ENCODE data around the gene AP2B1. TPM values are rescaled to one million over a fixed set of nuclear protein-coding genes. Genes with fewer than 3 reads are reported as not detected.
A peak's percentile ranks its signal among the peaks of the same experiment; 100 is the strongest.

Gene AP2B1
- total and polyA plus RNA-seq, 9 of the 15 experiments (the other 6 are each of a cell fraction or from before 2014, with no cell fraction given), result 60.1 to 287 (median 105) TPM

DNA sequence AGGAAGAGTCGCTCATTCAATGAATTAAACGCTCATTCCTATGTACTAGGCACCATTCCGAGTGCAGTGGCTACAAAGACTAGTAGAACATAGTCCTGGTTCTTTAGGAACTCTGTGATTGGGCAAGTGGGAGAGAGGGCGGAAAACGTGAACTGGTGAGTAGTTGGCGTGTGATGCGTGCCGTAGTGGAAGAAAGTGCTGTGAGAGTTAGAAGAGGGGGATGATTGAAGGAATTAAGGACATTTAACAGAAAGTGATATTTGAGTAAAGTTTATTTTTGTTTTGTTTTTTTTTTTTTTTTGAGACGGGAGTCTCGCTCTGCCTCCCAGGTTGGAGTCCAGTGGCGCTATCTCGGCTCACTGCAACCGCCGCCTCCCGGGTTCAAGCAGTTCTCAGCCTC is 18.6 kb upstream of the AP2B1 start:
- in situ Hi-C loops (cut with MboI), result no loop called here
- ChIA-PET POLR2A (interaction anchor here (0.6 to 8.6 kb wide), 10 partner anchors 8 to 1352 kb away, joined by 3 to 122 read pairs (median 4); partner anchors contain the start of genes AP2B1, PEX12 and SLFN14), CTCF (ENCODE audit: low intra/inter-chr PET ratio) (no interaction called here)
- no TSS peak for BruUV-seq (replicated peaks)
- peak overlapping the region; percentile 96 for H3K27ac ChIP-seq (ENCODE audit: extremely low read depth, low read depth, low read length)
- H3K4me3 ChIP-seq, result peak overlapping the region; percentile 93
- ATAC-seq (peak; percentile 52), FAIRE-seq (peak; percentile 19), DNase-seq (ENCODE audit: extremely low read depth in 1 of 4, low spot score in 3 of 4) (peak; percentile 24 to 65 (median 42))
- peak overlapping the region; percentile 89 to 93 for H3K9ac ChIP-seq (ENCODE audit: insufficient read depth in 1 of 2, low read depth in 2 of 2, low read length in 2 of 2)
- H3K9me3 ChIP-seq (replicated peaks; ENCODE audit: control insufficient read depth, insufficient read depth, low read depth, low read length), result no peaks in the 10 kb centered on the region
- peak overlapping the region; percentile 41 for H2AFZ ChIP-seq (ENCODE audit: low read depth, low read length)
- 0% methylated on average over 15 of the region's 15 CpGs for WGBS (ENCODE audit: insufficient coverage, low coverage, missing lambda C conversion rate)
- H3K4me2 ChIP-seq (ENCODE audit: insufficient read depth, low read length), result peak overlapping the region; percentile 97
- intact Hi-C loops (cut with micrococcal nuclease), result loop anchor here (5.0 kb wide), 1 partner anchor 239 kb away; the partner anchor contains the start of gene TAF15
- no peaks in the 10 kb centered on the region for H4K20me1 ChIP-seq (replicated peaks; ENCODE audit: control insufficient read depth, insufficient read depth, low read length)
- H3K79me2 ChIP-seq (ENCODE audit: control insufficient read depth, insufficient read depth, low read length), result peaks cover 60% of the 10 kb centered on the region
- peaks cover 15 to 39% of the 10 kb centered on the region in 2 experiments for H3K4me1 ChIP-seq (replicated peaks in 1 of 2; ENCODE audit: control insufficient read depth in 2 of 2, insufficient read depth in 2 of 2, low read length in 2 of 2)
- H3K36me3 ChIP-seq (ENCODE audit: control insufficient read depth, insufficient read depth, low read length), result peaks cover 31% of the 10 kb centered on the region; the same call in 2 of the 3 replicates
- no peaks in the 10 kb centered on the region for H3K9me1 ChIP-seq (ENCODE audit: control insufficient read depth, insufficient read depth, low read length)
- H3K27me3 ChIP-seq (ENCODE audit: control insufficient read depth in 2 of 2, insufficient read depth in 2 of 2, low read length in 2 of 2), result no peaks in the 10 kb centered on the region
- TF ChIP-seq CC2D1A (IDR thresholded peaks at IDR 0.05) (0 out of 2 replicates have a peak, but pooled peaks have one; percentile 18), AFF1 (IDR thresholded peaks at IDR 0.05; ENCODE audit: low read depth in 1 of 2, partially characterized antibody in 2 of 2) (peak in 1 of 2 experiments; percentile 5), HLTF (IDR thresholded peaks at IDR 0.05) (0 out of 2 replicates have a peak, but pooled peaks have one; percentile 70), EHMT2 (IDR thresholded peaks at IDR 0.05) (0 out of 2 replicates have a peak, but pooled peaks have one; percentile 32), MTA1 (IDR thresholded peaks at IDR 0.05; ENCODE audit: borderline replicate concordance) (no peak), BRD9 (IDR thresholded peaks at IDR 0.05; ENCODE audit: low read depth, partially characterized antibody) (peak; percentile 9), TRIM28 (IDR thresholded peaks at IDR 0.05) (peak; percentile 72; the same call in 1 of the 2 replicates), RBM25 (IDR thresholded peaks at IDR 0.05; ENCODE audit: low read depth, low read length, severe bottlenecking) (peak; percentile 29), CXXC5 (CRISPR knock-in tag; IDR thresholded peaks at IDR 0.05) (no peak), BHLHE40 (IDR thresholded peaks at IDR 0.05; ENCODE audit: low read length) (peak; percentile 58; the same call in 1 of the 2 replicates), DPF2 (IDR thresholded peaks at IDR 0.05) (peak; percentile 28; the same call in 1 of the 2 replicates), KDM1A (IDR thresholded peaks at IDR 0.05) (0 out of 4 replicates have a peak, but pooled peaks of 1 of the 2 experiments have one; percentile 9)
- TF ChIP-seq, protein P1, sequence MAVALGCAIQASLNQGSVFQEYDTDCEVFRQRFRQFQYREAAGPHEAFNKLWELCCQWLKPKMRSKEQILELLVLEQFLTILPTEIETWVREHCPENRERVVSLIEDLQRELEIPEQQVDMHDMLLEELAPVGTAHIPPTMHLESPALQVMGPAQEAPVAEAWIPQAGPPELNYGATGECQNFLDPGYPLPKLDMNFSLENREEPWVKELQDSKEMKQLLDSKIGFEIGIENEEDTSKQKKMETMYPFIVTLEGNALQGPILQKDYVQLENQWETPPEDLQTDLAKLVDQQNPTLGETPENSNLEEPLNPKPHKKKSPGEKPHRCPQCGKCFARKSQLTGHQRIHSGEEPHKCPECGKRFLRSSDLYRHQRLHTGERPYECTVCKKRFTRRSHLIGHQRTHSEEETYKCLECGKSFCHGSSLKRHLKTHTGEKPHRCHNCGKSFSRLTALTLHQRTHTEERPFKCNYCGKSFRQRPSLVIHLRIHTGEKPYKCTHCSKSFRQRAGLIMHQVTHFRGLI (CRISPR knock-in tag; IDR thresholded peaks at IDR 0.05), result no peak
- TF ChIP-seq, protein P2, sequence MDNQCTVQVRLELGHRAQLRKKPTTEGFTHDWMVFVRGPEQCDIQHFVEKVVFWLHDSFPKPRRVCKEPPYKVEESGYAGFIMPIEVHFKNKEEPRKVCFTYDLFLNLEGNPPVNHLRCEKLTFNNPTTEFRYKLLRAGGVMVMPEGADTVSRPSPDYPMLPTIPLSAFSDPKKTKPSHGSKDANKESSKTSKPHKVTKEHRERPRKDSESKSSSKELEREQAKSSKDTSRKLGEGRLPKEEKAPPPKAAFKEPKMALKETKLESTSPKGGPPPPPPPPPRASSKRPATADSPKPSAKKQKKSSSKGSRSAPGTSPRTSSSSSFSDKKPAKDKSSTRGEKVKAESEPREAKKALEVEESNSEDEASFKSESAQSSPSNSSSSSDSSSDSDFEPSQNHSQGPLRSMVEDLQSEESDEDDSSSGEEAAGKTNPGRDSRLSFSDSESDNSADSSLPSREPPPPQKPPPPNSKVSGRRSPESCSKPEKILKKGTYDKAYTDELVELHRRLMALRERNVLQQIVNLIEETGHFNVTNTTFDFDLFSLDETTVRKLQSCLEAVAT (IDR thresholded peaks at IDR 0.05), result 0 out of 4 replicates have a peak, but pooled peaks of 1 of the 2 experiments have one; percentile 26
- TF ChIP-seq, protein P3, sequence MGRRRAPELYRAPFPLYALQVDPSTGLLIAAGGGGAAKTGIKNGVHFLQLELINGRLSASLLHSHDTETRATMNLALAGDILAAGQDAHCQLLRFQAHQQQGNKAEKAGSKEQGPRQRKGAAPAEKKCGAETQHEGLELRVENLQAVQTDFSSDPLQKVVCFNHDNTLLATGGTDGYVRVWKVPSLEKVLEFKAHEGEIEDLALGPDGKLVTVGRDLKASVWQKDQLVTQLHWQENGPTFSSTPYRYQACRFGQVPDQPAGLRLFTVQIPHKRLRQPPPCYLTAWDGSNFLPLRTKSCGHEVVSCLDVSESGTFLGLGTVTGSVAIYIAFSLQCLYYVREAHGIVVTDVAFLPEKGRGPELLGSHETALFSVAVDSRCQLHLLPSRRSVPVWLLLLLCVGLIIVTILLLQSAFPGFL (CRISPR knock-in tag; IDR thresholded peaks at IDR 0.05), result no peak

Data from K562 (cell line).